GM18907 (cell line): ENCODE results near the gene CCNL2.
"Not testable (repeated sequence)": the region's sequence is repeated elsewhere in the genome, so short reads cannot be mapped to it uniquely, and the experiment has no call there.

Experiments used
- ATAC-seq: cut with Tn5 transposase; IDR thresholded peaks from one replicate; pipeline ENCODE4 v1.9.1; 2021; ENCODE audit warnings: mild to moderate bottlenecking, moderate library complexity; ENCODE audit not compliant: unreplicated experiment

Gene CCNL2

DNA sequence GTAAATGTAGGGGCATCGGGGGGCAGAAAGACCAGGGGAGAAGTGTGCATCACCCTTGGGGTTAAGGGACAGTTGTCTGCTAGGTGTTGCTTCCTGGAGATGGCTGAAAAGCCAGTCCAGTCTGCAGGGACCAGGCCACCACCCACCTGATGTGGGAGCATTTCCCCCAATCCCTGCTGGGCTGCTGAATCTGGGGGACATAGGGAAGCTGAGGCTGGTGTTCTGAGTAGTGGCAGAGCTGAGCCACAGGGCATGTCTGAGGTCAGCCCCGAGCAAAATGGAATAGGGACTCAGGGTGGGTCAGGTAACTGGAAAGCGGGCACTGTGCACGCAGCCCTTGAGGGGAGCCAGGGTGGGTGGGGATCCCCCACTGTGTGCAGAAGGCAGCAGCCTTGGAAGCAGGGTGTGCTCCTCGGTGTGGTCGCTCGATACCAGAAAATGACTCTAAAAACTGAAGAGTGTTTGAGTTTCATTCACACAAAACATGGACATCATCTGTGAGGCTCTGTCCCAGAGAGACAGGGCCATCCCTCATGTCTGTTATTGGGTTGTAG, 2.4 kb upstream of the CCNL2 start:
- no peak for ATAC-seq

- ATAC-seq = no peak
Measured at GRCh38 chr1:1400576-1401456, 1.7 kb upstream of the CCNL2 start.

- peak; percentile 14 for ATAC-seq
Measured at GRCh38 chr1:1399872-1400575, 889 bp upstream of the CCNL2 start.

DNA sequence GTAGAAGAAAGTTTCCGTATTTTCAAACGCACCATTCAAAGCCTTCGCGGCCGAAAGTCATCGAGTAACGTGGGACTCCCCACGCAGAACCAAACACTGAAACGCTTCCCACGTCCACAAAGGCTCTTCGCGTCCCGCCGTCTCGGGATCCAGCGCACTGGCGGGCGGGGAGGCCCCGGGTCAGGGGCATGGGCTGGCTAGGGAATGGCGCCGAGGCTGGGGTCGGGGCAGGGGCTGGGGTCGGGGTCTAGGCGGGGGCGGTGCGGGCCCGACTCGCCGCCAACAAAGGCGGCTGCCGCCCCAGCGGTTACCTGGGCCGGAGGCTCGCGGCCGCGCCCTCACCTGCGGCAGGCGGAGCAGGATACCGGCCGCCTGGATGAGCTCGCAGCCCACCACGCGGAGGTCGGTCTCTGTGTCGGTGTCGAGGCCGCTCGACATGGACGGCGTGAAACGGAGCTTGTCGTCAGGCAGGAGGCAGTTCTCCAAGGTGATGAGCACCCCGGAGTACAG, 403 bp downstream of the CCNL2 start:
- peak; percentile 3 for ATAC-seq

DNA sequence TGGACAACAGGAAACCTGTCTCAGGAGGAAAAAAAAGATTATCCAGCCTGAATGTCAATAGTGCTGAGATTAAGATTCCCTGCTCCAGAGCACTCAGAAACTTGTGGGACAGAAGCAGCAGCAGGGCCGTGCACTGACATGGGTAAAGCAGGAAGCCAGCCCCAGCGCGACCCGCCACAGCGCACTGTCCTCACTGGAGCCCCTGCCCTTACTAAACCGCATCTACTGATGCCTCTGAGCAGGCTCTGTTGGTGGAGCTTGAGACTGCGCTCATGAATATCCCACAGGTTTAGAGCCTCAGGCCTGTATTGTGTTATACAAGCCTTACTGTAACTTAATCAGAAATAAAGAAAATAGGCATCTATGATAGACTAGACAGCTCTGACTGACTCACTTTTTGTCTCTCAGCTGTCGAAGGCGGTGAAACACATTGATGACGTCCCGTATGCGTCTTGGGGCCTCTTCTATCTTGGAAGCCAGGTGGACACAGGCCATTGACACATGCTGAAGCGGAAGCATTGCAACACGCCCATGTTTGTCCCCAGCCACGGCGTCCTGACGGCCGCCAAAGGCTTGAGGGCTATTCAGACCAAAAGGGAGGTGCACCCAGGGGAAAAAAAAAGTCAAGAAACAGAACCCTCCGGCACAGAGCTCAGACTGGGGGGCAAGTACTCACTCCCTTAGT, 1.2 kb downstream of the CCNL2 start:
- no peak for ATAC-seq

GRCh38 chr1:1395166-1395565, 4.0 kb downstream of the CCNL2 start:
- ATAC-seq = no peak

DNA sequence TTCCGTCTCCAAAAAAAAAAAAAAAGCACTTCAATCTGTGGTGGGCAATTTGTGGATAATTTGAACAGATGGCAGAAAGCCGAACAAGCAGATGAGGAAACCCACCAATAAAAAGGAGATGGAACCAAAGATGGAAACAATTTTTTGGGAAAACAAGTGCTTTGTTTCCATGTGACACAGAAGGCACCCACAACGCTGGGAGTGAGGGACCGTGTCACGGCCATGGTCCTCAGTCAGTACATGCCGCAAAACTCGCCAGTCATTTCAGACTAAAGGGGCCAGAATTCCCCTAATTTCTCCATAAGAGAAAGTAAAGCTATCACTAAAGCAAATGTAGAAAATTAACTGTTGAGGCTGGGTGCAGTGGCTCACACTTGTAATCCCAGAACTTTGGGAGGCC, 5.0 kb downstream of the CCNL2 start:
- ATAC-seq = no peak

GRCh38 chr1:1393428-1393827, 5.7 kb downstream of the CCNL2 start:
- no peak for ATAC-seq

GRCh38 chr1:1393014-1393413, 6.1 kb downstream of the CCNL2 start:
- ATAC-seq = no peak

DNA sequence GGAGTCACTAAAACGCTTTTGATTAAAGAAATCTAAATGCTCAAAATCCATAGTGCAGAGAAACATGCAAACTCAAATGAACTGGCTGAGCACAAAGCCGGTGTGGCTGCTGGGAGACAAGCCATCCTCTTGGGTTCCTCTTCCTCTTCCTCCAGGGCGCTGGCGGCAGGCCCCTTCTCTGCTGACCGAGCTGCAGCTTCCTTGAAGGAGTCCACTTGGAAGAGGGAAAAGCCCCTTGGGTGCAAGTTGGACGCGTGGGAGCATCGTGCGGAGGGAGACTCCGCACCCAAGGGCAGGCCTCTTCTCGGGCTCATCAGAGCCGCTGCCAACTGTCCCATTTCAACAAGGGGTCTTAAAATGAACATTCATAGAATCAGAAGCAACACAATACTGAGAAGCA, 7.9 kb downstream of the CCNL2 start:
- no peak for ATAC-seq

- no peak for ATAC-seq
Measured at GRCh38 chr1:1390675-1391074, 8.5 kb downstream of the CCNL2 start.

- no peak for ATAC-seq
Measured at GRCh38 chr1:1388078-1388472, 11.1 kb downstream of the CCNL2 start.

DNA sequence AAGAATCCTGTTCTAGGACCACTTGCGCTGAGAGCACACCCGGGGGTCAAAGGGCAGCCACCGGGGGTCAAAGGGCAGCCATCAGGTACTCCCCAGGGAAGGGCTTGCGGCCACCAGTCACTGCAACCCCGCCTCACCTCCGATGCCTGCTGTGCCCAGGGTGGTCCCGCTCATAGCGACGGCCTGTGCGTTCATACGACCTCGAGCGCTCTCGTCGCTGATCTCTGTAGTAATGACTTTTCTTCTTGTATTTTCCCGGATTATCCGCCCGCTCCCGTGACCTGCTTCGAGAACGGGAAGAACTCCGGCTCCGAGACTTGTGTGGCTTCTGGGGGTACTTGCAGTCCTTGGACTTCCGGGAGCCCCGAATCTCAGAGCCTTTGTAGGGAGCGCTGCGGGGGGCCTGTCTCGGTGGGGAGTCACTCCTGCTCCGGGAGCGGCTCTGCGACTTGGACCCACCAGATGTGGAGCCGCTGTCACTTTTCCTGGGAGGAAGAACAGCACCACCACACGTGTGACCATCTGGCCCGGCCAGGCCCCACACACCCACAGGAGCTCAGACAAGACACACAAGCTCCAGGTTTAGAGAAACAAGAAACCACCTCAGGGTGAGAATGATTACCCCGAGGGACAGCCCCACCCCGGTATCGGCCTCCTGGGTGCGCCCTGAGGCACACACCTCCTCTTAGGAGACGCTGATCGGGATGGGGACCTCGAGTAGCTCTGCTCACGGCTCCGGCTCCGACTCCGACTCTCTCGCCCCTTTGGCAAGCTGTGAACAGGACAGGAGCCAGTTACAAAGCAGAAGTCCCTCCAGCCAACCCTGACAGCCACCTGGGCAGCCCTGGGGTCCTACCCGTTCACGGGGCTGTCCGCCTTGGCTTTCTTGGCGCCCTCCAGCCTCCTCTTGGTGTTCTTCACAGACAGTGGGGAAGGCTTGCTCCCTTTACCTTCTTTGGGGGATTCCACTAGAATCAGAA, 11.7 kb downstream of the CCNL2 start:
- ATAC-seq = no peak

DNA sequence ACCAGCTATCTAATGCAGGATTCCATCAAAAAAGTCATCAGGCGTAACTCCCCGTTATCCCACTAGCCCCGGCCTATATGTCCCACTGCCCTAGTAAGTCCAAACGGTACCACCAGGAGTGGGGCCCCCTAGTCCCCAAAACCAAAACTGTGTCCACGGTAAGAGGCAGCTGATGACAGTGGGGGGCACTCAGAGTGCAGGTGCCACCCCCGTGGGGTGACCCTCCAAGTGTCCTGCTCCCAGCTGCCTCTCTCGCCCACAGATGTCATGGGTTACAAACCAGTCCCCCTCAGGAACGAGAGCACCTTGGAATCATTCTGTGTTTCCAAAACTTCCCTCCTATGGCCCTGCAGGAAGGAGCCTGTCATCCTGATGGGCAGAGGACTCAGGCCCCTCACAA, 13.2 kb downstream of the CCNL2 start:
- ATAC-seq = no peak

GRCh38 chr1:1385339-1385738, 13.8 kb downstream of the CCNL2 start:
- not testable (repeated sequence) for ATAC-seq

DNA sequence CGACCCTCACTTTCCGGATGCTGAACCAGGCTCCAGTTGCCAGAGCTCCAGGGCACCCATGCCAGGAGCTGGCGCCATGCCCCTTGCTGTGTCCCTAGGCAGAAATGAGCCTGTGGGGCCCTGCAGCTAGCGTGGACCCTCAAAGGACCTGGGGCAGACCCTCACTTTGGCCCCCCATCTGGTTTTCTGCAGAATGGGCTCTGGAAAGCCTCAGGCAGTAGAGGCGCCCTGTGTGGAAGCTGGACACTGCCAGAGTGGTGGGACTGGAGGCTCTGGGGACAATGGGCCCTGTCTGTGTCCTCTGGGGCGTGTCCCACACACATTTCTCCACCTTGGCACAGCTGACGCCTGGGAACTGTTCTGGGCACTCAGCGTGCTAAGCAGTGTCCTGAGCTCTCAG, 17.8 kb downstream of the CCNL2 start:
- no peak for ATAC-seq

- no peak for ATAC-seq
Measured at GRCh38 chr1:1380860-1381259, 18.3 kb downstream of the CCNL2 start.

DNA sequence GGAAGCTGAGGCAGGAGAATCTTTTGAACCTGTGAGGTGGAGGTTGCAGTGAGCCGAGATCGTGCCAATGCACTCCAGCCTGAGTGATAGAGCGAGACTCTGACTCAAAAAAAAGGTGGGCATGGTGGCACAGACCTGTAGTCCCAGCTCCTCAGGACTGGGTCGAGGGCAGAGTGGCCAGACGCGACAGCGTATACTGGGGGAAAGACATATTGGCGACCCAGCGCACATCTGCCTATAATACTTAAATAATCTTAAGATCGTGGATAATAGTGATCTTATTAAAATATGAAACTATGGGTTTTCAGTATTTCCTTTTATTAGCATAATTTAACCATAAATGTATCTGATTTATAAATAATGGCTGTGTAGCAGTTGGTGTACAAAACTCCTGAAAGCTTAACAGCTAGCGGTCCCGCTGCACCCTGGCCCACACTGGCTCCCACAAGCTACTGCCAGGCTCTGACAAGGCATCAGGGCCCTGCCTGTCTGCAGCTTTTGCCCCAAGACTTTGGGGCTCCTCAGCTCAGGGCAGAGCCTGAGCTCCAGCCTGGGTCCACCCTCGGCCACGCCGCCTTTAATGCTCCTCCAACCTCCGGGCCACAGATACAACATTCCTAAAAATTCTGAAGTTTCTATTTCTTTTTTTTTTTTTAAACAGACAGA, 21.5 kb downstream of the CCNL2 start:
- ATAC-seq = no peak

GRCh38 chr1:1376551-1377226, 22.4 kb downstream of the CCNL2 start:
- no peak for ATAC-seq
